HL-60 (cell line): Measurements from ENCODE around the gene M1AP.

ENCODE experiments used
- DNase-seq, 2 experiments: peaks; one replicate each; pipeline ENCODE4 v3.0.0-alpha.2; 2010 to 2020; ENCODE audit warnings: low read depth in 1 of 2, low spot score in 1 of 2
- H3K27ac ChIP-seq: fragments of 250-450 bp; sonication (Bioruptor Pico); replicated peaks from 2 replicates; pipeline ENCODE4 v1.5.1; 2020; ENCODE audit warnings: mild to moderate bottlenecking, moderate library complexity
- H3K27me3 ChIP-seq: fragments of 250-450 bp; sonication (Bioruptor Pico); 2 replicates; pipeline ENCODE4 v1.5.1; 2021; ENCODE audit warnings: mild to moderate bottlenecking, moderate library complexity; ENCODE audit not compliant: insufficient read depth, poor library complexity, severe bottlenecking
- H3K4me3 ChIP-seq: replicated peaks from 2 replicates; pipeline ENCODE4 v1.5.1; 2011; ENCODE audit warnings: mild to moderate bottlenecking, control low read depth, low read length; ENCODE audit not compliant: insufficient read depth
- CTCF ChIP-seq: IDR thresholded peaks from one replicate; pipeline ENCODE4 v1.5.1; 2011; ENCODE audit warnings: low read length, control low read depth, inconsistent platforms; ENCODE audit not compliant: insufficient read depth
- GABPA ChIP-seq: IDR thresholded peaks from 2 replicates; pipeline ENCODE4 v1.6.1; 2012; ENCODE audit warnings: low read depth
- POLR2AphosphoS5 ChIP-seq: IDR thresholded peaks from 2 replicates; pipeline ENCODE4 v1.6.1; 2012; ENCODE audit warnings: low read depth
- REST ChIP-seq: IDR thresholded peaks from 2 replicates; pipeline ENCODE4 v1.6.1; 2012; ENCODE audit warnings: low read depth; ENCODE audit not compliant: insufficient replicate concordance
- SPI1 ChIP-seq: IDR thresholded peaks from 2 replicates; pipeline ENCODE4 v1.6.1; 2012; ENCODE audit warnings: low read depth, mild to moderate bottlenecking, borderline replicate concordance

Gene M1AP

DNA sequence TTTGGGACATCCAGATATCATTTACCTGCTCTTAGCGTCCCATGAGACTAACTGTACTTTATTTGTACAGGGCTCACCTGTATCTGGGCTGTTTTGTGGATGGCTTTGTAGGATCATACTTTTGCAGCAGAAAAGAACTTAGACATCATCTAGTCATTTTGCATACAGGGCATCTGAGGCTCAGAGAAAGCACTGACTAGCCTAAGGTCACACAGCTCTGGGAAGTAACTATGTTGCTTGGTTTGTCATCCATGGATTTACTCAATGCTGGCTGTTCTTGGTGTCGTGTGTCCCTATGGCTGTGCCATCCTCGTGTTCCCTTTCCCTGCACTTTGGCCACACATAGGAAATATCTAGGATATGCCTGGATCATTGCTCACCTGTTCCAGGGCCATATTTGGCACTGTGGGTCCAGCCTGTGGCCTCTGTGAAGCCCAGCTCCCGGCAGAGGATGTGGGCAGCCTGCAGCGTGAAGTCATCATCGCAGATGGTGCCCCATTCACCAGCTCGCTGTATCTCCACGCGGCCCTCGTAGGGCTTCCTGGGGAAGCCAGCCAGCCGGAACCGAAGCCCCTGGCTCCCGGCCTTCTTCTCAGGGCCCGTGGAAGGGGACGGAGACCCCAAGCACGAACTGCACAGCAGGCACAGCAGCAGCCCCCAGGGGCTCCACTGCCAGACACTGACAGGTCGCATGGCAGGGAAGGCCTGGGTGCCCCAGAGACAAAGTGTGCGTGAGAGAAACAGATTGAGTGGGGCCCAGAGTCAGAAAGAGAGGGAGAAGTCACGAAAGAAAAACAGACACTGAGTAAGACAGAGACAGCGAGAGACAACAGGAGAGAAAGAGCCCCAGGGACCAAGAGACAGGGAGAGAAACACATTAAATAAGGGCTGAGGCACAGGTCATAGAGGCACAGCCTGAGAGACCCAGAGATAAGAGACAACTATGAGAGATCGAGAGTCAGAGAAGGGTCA lies 95.9 kb downstream of the M1AP start:
- no peaks in the 10 kb centered on the region for H3K27me3 ChIP-seq
- TF ChIP-seq GABPA (no peak), REST (no peak), POLR2AphosphoS5 (no peak), SPI1 (no peak), CTCF (no peak)
- DNase-seq = no peak
- H3K4me3 ChIP-seq = no peak overlapping the region
- no peak overlapping the region for H3K27ac ChIP-seq

DNA sequence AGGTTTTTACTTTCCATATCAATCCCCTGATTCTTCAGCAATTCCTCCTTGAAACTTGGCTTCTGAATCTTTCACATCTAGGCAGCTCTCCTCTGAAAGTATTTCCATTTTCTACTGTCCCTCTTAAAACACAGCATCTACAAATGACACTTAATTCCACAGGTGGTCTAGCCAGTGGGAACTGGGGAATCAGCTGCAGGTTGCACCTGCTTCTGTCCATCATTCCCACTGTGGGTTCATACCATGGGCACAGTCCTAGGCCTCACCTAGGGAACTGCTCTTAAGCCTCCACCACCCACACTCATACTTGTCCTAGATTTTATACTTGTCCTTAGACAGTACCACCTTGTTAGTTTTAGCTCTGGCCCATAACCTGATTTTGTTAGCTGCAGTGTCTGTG lies 96.6 kb downstream of the M1AP start:
- DNase-seq = no peak
- Histone ChIP-seq H3K4me3 (no peak overlapping the region), H3K27me3 (no peaks in the 10 kb centered on the region), H3K27ac (no peak overlapping the region)
- no peak for TF ChIP-seq REST
- no peak for TF ChIP-seq POLR2AphosphoS5
- no peak for TF ChIP-seq SPI1
- TF ChIP-seq GABPA = no peak
- no peak for TF ChIP-seq CTCF

DNA sequence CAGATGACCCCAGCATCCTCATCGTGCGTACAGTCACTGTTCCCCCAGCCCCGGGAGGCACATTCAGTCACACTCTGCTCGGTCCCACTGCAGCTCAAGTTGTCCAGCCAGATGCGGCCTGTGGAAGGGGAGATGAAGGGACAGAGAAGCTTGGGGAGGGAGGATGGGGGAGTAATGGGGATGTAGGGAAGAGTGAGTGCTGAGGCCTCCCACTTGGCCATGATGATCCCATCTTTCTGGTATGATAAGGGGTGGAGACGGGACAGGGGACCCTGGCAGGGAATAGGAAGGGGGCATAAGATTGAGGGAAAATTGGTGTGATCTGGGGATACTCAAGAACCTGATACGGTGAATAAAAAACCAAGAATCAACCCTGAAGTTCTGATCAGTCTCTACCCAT lies 97.9 kb downstream of the M1AP start:
- H3K27me3 ChIP-seq = no peaks in the 10 kb centered on the region
- TF ChIP-seq CTCF (no peak), SPI1 (no peak), POLR2AphosphoS5 (no peak), GABPA (no peak), REST (no peak)
- H3K4me3 ChIP-seq = no peak overlapping the region
- no peak for DNase-seq
- H3K27ac ChIP-seq = no peak overlapping the region
